Suppressor macrophage (primary cell): ENCODE data around the gene ARHGAP24.

Experiments used
- DNase-seq, 4 experiments: peaks; one replicate each; pipeline ENCODE4 v3.0.0-alpha.2; 2020 to 2022

ARHGAP24 gene

GRCh38 chr4:85778632-85779131, 303.7 kb downstream of the ARHGAP24 start:
- DNase-seq: no peak

- no peak for DNase-seq
Measured at GRCh38 chr4:85779165-85779564, 304.2 kb downstream of the ARHGAP24 start.

DNA sequence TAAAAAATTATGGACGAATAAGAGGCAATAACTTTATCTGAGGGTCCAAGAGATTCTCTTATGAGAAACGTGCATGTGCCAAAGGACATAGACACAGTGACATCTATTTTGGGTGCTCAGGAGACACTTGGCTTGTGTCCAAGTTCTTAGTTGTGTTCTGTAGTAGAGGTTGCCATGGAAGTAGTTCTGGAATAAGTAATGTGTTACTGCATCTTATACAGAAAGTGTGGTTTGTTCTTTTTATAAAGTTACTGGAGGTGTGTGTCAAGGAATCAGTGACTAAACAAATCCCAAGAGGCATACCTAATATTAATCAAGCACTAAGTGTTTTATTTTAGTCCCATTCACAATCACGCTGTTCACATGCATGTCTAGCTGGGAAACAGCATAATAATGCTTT, 305.7 kb downstream of the ARHGAP24 start:
- peak in 1 of 4 experiments; percentile 19 for DNase-seq

GRCh38 chr4:85783483-85783882, 308.5 kb downstream of the ARHGAP24 start:
- DNase-seq: no peak

DNA sequence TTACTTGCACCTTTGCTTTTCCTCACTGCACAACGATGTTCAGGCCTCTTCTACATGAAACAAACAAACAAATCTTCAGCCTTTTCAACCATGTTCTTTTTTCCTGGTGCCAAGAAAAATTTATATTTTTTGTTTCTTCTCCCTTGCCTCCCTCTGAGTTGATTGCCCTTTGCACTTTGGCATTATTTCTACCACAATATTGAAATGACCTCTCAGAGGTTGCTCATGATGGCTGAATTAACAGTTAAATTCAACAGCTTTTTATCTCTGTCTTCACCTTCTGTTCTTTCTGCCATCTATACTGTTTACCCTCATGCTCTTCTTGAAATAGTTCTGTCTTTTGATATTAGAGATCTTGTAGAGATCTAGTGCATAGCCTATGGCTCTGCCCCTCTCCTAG, 308.9 kb downstream of the ARHGAP24 start:
- no peak for DNase-seq

- no peak for DNase-seq
Measured at GRCh38 chr4:85784348-85784747, 309.4 kb downstream of the ARHGAP24 start.

GRCh38 chr4:85784947-85785346, 310.0 kb downstream of the ARHGAP24 start:
- DNase-seq: no peak

GRCh38 chr4:85787133-85787532, 312.2 kb downstream of the ARHGAP24 start:
- peak; percentile 4 to 66 (median 30) for DNase-seq

- DNase-seq: no peak
Measured at GRCh38 chr4:85788604-85789003, 313.7 kb downstream of the ARHGAP24 start.

GRCh38 chr4:85789241-85789640, 314.3 kb downstream of the ARHGAP24 start:
- no peak for DNase-seq

DNA sequence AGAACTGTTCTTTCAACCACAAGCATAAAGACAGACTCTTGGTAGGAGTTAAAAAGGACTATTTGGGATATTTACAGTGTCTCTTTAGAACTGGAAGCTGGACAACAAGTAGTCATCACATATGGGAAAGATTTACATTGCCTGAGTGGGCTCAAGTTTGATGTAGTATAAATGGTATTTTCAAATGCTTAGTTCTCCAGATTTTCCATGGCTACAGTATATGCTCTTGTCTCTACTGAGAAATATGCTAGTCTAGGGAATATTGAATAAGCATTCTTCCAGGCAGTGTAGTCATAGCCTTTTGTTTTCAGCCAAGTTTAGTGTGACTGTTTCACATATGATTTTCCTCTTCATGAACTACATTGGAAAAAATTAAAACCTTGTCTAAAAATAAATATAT, 315.6 kb downstream of the ARHGAP24 start:
- DNase-seq: no peak

DNA sequence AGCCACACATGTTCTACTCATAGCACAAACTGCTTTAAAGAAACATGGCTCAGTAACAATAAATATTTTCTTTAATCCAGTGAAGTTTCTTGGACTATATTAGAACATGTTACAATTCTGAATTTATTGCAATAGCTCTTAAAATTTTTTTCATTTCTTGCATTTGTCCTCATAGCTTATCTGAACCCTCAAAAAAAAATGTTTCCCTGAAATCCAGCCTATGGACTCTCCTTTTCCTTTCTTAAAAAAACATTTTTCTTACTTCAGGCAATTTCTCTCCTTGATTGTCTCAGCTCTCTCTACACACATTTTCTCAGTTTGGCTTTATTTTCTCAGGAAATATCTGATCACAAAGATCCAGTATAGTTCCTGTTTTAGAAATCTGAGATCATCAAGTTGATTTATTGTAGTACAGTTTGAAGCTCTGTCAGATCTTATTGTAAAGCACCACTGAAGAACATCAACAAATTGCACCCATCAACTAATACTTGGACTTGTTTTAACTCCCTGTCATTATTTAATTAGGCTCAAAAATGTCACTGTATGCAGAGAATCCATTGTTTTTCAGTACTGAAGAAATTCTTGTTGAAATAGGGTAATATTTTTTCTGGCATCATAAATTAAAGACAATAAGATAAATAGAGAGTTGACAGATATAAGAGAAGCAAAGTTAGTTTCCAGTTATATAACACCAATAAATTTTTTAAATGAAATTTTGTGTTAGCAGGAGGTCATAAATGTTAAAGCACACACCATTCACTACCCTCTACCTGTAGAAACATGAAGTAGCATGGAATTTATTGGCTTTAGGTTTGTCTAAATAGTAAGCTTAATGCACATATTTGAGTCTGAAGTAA, 317.7 kb downstream of the ARHGAP24 start:
- DNase-seq: peak in 2 of 4 experiments; percentile 12 to 25

- DNase-seq: no peak
Measured at GRCh38 chr4:85793233-85793585, 318.3 kb downstream of the ARHGAP24 start.

GRCh38 chr4:85798012-85798770, 323.2 kb downstream of the ARHGAP24 start:
- DNase-seq: peak in 3 of 4 experiments; percentile 4 to 76 (median 73)

- no peak for DNase-seq
Measured at GRCh38 chr4:85803856-85804255, 328.9 kb downstream of the ARHGAP24 start.

DNA sequence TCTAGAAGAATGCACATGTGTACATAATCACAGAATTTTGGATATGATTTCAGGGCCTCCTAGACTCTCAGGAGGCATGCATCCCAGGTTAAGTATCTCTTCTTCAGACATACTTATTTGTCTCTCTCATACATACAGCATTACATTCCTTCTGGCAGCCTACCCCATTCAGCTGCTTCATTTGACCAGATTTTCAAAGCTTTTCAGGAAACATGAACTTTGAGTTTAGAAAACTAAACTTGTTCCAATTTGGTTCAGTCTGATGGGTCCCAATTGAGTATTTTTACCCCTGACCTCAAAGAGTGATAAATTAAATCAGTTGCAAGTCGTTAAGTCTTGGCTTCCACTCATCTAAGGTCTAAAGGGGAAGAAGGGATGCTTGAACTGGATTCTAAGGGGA, 330.9 kb downstream of the ARHGAP24 start:
- no peak for DNase-seq

- no peak for DNase-seq
Measured at GRCh38 chr4:85806334-85806733, 331.4 kb downstream of the ARHGAP24 start.

GRCh38 chr4:85807247-85807950, 332.4 kb downstream of the ARHGAP24 start:
- no peak for DNase-seq

DNA sequence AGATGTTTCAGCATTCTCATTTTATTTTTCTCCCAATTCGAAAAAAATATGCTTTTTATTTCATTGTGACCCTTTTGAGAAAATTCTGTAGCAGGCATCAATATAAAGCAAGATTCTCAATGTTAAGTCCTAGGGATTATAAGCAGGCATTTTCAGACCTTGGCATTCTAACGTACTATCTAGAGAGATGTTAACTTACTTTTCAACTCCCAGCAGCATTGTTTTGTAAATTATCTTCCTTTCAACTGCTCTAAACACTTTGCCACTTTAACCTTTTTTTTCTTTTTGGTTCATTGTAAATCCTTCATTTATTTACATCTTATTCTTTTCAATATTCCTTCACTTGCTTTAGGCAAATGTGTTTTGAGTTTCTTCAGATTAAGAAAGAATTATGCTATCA, 333.2 kb downstream of the ARHGAP24 start:
- no peak for DNase-seq

GRCh38 chr4:85808864-85809263, 333.9 kb downstream of the ARHGAP24 start:
- no peak for DNase-seq

- DNase-seq: no peak
Measured at GRCh38 chr4:85812776-85813175, 337.8 kb downstream of the ARHGAP24 start.

DNA sequence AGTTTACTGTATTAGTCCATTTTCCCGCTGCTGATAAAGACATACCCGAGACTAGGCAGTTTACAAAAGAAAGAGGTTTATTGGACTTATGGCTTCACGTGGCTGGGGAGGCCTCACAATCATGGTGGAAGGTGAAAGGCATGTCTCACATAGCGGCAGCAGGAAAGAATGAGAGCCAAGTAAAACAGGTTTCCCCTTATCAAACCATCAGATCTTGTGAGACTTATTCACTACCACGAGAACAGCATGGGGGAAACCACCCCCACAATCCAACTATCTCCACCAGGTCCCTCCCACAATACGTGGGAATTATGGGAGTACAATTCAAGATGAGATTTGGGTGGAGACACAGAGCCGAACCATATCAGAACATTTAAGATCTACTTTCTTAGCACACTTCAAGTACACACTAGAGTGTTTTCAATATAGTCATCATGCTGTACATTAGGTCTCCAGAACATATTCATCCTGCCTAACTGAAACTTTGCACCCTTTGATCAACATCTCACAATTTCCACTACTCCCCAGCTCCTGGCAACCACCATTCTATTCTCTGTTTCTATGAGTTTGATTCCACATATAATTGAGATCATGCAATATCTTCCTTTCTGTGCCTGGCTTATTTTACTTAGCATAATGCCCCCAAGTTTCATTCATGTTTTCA, 341.0 kb downstream of the ARHGAP24 start:
- DNase-seq: no peak
